Measurements from ENCODE around the gene STXBP1. TPM values are rescaled to one million over a fixed set of nuclear protein-coding genes. Genes with fewer than 3 reads are reported as not detected.
A peak's percentile ranks its signal among the peaks of the same experiment; 100 is the strongest.

The STXBP1 gene
- total RNA-seq, 1 donor: 19.9 TPM

GRCh38 chr9:127603226-127603625 is 8.9 kb upstream of the STXBP1 start:
- no peak overlapping the region for H3K4me3 ChIP-seq (ENCODE audit: low read depth, low read length)
- TF ChIP-seq CTCF (IDR thresholded peaks at IDR 0.05; ENCODE audit: insufficient read depth, low read depth, low read length): no peak
- DNase-seq (ENCODE audit: low read depth): peak; percentile 33

GRCh38 chr9:127606043-127606442 is 6.0 kb upstream of the STXBP1 start:
- no peak overlapping the region for H3K4me3 ChIP-seq (ENCODE audit: low read depth, low read length)
- TF ChIP-seq CTCF (IDR thresholded peaks at IDR 0.05; ENCODE audit: insufficient read depth, low read depth, low read length): no peak
- DNase-seq (ENCODE audit: low read depth): no peak

- peak; percentile 51 for DNase-seq (ENCODE audit: low read depth)
- no peak for TF ChIP-seq CTCF (IDR thresholded peaks at IDR 0.05; ENCODE audit: insufficient read depth, low read depth, low read length)
- H3K4me3 ChIP-seq (ENCODE audit: low read depth, low read length): peak overlapping the region; percentile 38
Observed at GRCh38 chr9:127608104-127608966, 3.7 kb upstream of the STXBP1 start.

- peak overlapping the region; percentile 61 for H3K4me3 ChIP-seq (ENCODE audit: low read depth, low read length)
- TF ChIP-seq CTCF (IDR thresholded peaks at IDR 0.05; ENCODE audit: insufficient read depth, low read depth, low read length): no peak
- no peak for DNase-seq (ENCODE audit: low read depth)
Observed at GRCh38 chr9:127611603-127611898, 526 bp upstream of the STXBP1 start.

- no peak for TF ChIP-seq CTCF (IDR thresholded peaks at IDR 0.05; ENCODE audit: insufficient read depth, low read depth, low read length)
- peak; percentile 71 for DNase-seq (ENCODE audit: low read depth)
- H3K4me3 ChIP-seq (ENCODE audit: low read depth, low read length): peak overlapping the region; percentile 77
Observed at GRCh38 chr9:127612939-127613582, 984 bp downstream of the STXBP1 start.

- no peak for TF ChIP-seq CTCF (IDR thresholded peaks at IDR 0.05; ENCODE audit: insufficient read depth, low read depth, low read length)
- H3K4me3 ChIP-seq (ENCODE audit: low read depth, low read length): peak overlapping the region; percentile 77
- peak; percentile 39 for DNase-seq (ENCODE audit: low read depth)
Observed at GRCh38 chr9:127613583-127613954, 1.5 kb downstream of the STXBP1 start.

Measured in fibroblast of villous mesenchyme (primary cell).